ENCODE results near the gene IGFBP7.

Gene IGFBP7

GRCh38 chr4:57097711-57098110 lies 12.5 kb downstream of the IGFBP7 start:
- DNase-seq (ENCODE audit: low read depth), result no peak

- DNase-seq (ENCODE audit: low read depth), result no peak
Observed at GRCh38 chr4:57095956-57096355, 14.2 kb downstream of the IGFBP7 start.

- no peak for DNase-seq (ENCODE audit: low read depth)
Observed at GRCh38 chr4:57095245-57095644, 14.9 kb downstream of the IGFBP7 start.

- no peak for DNase-seq (ENCODE audit: low read depth)
Observed at GRCh38 chr4:57094832-57095223, 15.4 kb downstream of the IGFBP7 start.

GRCh38 chr4:57093845-57094831 lies 16.0 kb downstream of the IGFBP7 start:
- no peak for DNase-seq (ENCODE audit: low read depth)

- DNase-seq (ENCODE audit: low read depth), result no peak
Observed at GRCh38 chr4:57091657-57092162, 18.5 kb downstream of the IGFBP7 start.

- DNase-seq (ENCODE audit: low read depth), result no peak
Observed at GRCh38 chr4:57090079-57090478, 20.1 kb downstream of the IGFBP7 start.

- DNase-seq (ENCODE audit: low read depth), result no peak
Observed at GRCh38 chr4:57089549-57089948, 20.6 kb downstream of the IGFBP7 start.

- no peak for DNase-seq (ENCODE audit: low read depth)
Observed at GRCh38 chr4:57086031-57086723, 24.0 kb downstream of the IGFBP7 start.

GRCh38 chr4:57085278-57085677 lies 24.9 kb downstream of the IGFBP7 start:
- no peak for DNase-seq (ENCODE audit: low read depth)

- no peak for DNase-seq (ENCODE audit: low read depth)
Observed at GRCh38 chr4:57084360-57084759, 25.8 kb downstream of the IGFBP7 start.

- DNase-seq (ENCODE audit: low read depth), result no peak
Observed at GRCh38 chr4:57083090-57083489, 27.1 kb downstream of the IGFBP7 start.

- DNase-seq (ENCODE audit: low read depth), result no peak
Observed at GRCh38 chr4:57081651-57082621, 28.2 kb downstream of the IGFBP7 start.

- no peak for DNase-seq (ENCODE audit: low read depth)
Observed at GRCh38 chr4:57080781-57081650, 29.2 kb downstream of the IGFBP7 start.

- no peak for DNase-seq (ENCODE audit: low read depth)
Observed at GRCh38 chr4:57078685-57079521, 31.3 kb downstream of the IGFBP7 start.

GRCh38 chr4:57077550-57078343 lies 32.4 kb downstream of the IGFBP7 start:
- no peak for DNase-seq (ENCODE audit: low read depth)

- no peak for DNase-seq (ENCODE audit: low read depth)
Observed at GRCh38 chr4:57076646-57077045, 33.5 kb downstream of the IGFBP7 start.

- DNase-seq (ENCODE audit: low read depth), result no peak
Observed at GRCh38 chr4:57075367-57075766, 34.8 kb downstream of the IGFBP7 start.

- DNase-seq (ENCODE audit: low read depth), result no peak
Observed at GRCh38 chr4:57074744-57075143, 35.4 kb downstream of the IGFBP7 start.

All from activated gamma-delta T cell treated with anti-CD3 and anti-CD28 coated beads, Interleukin-2, amount 50 U/mL, for 16 hours (primary cell).